Activated T-cell treated with anti-CD3 and anti-CD28 coated beads, Interleukin-2, amount 50 U/mL, for 48 hours (primary cell): ENCODE measurements around the gene C1orf94.

Experiments
- DNase-seq, 2 experiments: peaks; one replicate each; pipeline ENCODE4 v3.0.0-alpha.2; 2020

Gene C1orf94

GRCh38 chr1:34262023-34262853, 85.5 kb downstream of the C1orf94 start:
- no peak for DNase-seq

- no peak for DNase-seq
These were observed 86.2 kb downstream of the C1orf94 start for GRCh38 chr1:34262921-34263320.

GRCh38 chr1:34263406-34263805, 86.7 kb downstream of the C1orf94 start:
- no peak for DNase-seq

GRCh38 chr1:34265396-34265795, 88.7 kb downstream of the C1orf94 start:
- no peak for DNase-seq

GRCh38 chr1:34266127-34266951, 89.6 kb downstream of the C1orf94 start:
- no peak for DNase-seq

- no peak for DNase-seq
These were observed 90.6 kb downstream of the C1orf94 start for GRCh38 chr1:34267326-34267725.

GRCh38 chr1:34268311-34268954, 91.7 kb downstream of the C1orf94 start:
- no peak for DNase-seq
